Naive B cell (primary cell): Measurements from ENCODE around the gene SKAP2. TPM values are rescaled to one million over a fixed set of nuclear protein-coding genes. Genes with fewer than 3 reads are reported as not detected.
"Not testable (repeated sequence)": the region's sequence is repeated elsewhere in the genome, so short reads cannot be mapped to it uniquely, and the experiment has no call there.

Experiments
- ATAC-seq, 2 donors: fragments of 150-1000 bp; cut with Tn5 transposase; 2 replicates each; pipeline ENCODE4 v1.10.0; 2021; ENCODE audit warnings: low read depth in 2 of 2, mild to moderate bottlenecking in 2 of 2, moderate library complexity in 2 of 2
- DNase-seq: peaks from one replicate; pipeline ENCODE4 v3.0.0; 2022
- H3K27ac Mint-ChIP-seq, 6 donors: one replicate each; pipeline ENCODE4 v1.8.0; 2020 to 2022; ENCODE audit warnings: mild to moderate bottlenecking in 6 of 6, mixed read lengths in 6 of 6, moderate library complexity in 5 of 6, inconsistent platforms in 2 of 6
- H3K27me3 Mint-ChIP-seq, 3 donors: one replicate each; pipeline ENCODE4 v1.8.0; 2021 to 2022; ENCODE audit warnings: mixed read lengths in 3 of 3, mild to moderate bottlenecking in 1 of 3
- H3K36me3 Mint-ChIP-seq, 2 donors: one replicate each; pipeline ENCODE4 v1.8.0; 2020 to 2022; ENCODE audit warnings: mixed read lengths in 2 of 2, inconsistent platforms in 1 of 2, mild to moderate bottlenecking in 1 of 2
- H3K4me1 Mint-ChIP-seq, 3 donors: one replicate each; pipeline ENCODE4 v1.8.0; 2020 to 2022; ENCODE audit warnings: mixed read lengths in 3 of 3, inconsistent platforms in 1 of 3, mild to moderate bottlenecking in 1 of 3, moderate library complexity in 1 of 3
- H3K4me3 Mint-ChIP-seq, 8 donors: one replicate each; pipeline ENCODE4 v1.8.0; 2020 to 2022; ENCODE audit warnings: mild to moderate bottlenecking in 8 of 8, mixed read lengths in 8 of 8, moderate library complexity in 8 of 8, inconsistent platforms in 2 of 8
- H3K9me3 Mint-ChIP-seq, 7 donors: one replicate each; pipeline ENCODE4 v1.8.0; 2020 to 2022; ENCODE audit warnings: mixed read lengths in 7 of 7, mild to moderate bottlenecking in 5 of 7, inconsistent platforms in 2 of 7, moderate library complexity in 1 of 7
- polyA plus RNA-seq, 6 donors: library from polyadenylated mRNA; unstranded; fragments of 300-500 nt; fragmentation: Illumina TruSeq; gene quantifications; one replicate each; pipeline ENCODE4 v1.2.3, GENCODE V29; 2021; ENCODE audit warnings: low read depth in 6 of 6

Gene SKAP2
- polyA plus RNA-seq, 6 donors from 2014 or later = 122 to 192 (median 157) TPM

DNA sequence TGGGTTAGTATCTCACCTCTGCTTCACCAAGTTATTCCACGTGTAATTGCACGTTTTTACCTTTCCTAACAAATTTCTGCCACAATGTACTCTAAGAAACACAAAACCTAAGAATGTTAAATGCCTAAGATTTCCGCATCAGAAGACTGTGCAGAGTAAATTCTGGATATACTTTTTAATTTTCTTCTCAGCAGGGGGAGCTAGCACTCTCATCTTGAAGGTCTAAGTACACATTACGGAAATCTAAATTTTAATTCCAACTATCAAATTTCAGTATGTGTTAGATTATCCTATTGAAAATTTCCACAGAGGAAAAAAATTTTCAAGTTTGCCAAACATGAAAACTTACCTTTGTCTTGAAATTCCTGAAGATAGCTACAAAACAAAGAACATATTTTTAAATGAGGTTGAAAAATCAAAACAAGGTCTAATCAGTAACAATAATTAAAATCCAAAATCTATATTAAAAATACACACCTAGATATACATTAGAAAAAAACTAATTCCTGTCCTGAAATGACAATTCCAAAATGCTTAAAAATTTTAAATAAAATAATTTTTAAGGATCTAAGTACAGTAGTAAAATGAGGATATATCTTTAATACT lies 10.5 kb downstream of the SKAP2 start:
- DNase-seq = peak; percentile 37
- H3K4me3 Mint-ChIP-seq = no peak overlapping the region
- peaks cover 4 to 7% of the 10 kb centered on the region in 2 donors for H3K36me3 Mint-ChIP-seq
- no peak overlapping the region for H3K27ac Mint-ChIP-seq
- H3K9me3 Mint-ChIP-seq = no peaks in the 10 kb centered on the region
- H3K27me3 Mint-ChIP-seq = no peaks in the 10 kb centered on the region
- H3K4me1 Mint-ChIP-seq = peaks cover 23 to 26% (median 23%) of the 10 kb centered on the region in 3 donors
- ATAC-seq = peak; percentile 13 to 35

DNA sequence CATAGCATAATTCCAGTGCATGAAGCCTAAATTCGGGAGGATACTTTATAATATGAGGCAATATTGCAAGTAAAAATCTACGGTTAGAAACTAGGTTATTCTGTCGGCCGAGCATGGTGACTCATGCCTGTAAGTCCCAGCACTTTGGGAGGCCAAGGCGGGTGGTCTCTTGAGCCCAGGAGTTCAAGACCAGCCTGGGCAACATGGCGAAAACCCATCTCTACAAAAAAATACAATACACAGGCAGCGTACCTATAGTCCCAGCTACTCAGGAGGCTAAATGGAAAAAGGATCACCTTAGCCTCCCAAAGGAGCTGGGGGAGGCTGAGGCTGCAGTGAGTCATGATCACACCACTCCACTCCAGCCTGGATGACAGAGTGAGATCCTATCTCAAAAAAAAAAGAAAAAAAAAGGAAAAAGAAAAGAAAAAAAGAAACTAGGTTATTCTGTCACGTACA lies 14.2 kb downstream of the SKAP2 start:
- peaks cover 0 to 6% (median 4%) of the 10 kb centered on the region in 3 donors for H3K4me1 Mint-ChIP-seq
- DNase-seq (no peak), ATAC-seq (no peak)
- no peak overlapping the region for H3K4me3 Mint-ChIP-seq
- peaks cover 7 to 9% of the 10 kb centered on the region in 2 donors for H3K36me3 Mint-ChIP-seq
- H3K9me3 Mint-ChIP-seq = no peaks in the 10 kb centered on the region
- H3K27me3 Mint-ChIP-seq = no peaks in the 10 kb centered on the region
- no peak overlapping the region for H3K27ac Mint-ChIP-seq

- Mint-ChIP-seq H3K4me3 (no peak overlapping the region), H3K4me1 (peaks cover 0 to 3% (median 0%) of the 10 kb centered on the region in 3 donors), H3K27ac (no peak overlapping the region), H3K9me3 (no peaks in the 10 kb centered on the region), H3K36me3 (peaks cover 8 to 31% of the 10 kb centered on the region in 2 donors), H3K27me3 (no peaks in the 10 kb centered on the region)
- DNase-seq (no peak), ATAC-seq (no peak)
Observed at GRCh38 chr7:26843705-26844104, 20.7 kb downstream of the SKAP2 start.

GRCh38 chr7:26842897-26843296 lies 21.5 kb downstream of the SKAP2 start:
- H3K27ac Mint-ChIP-seq = no peak overlapping the region

GRCh38 chr7:26841003-26841739 lies 23.2 kb downstream of the SKAP2 start:
- Mint-ChIP-seq H3K4me3 (no peak overlapping the region), H3K4me1 (peaks cover 0 to 7% (median 0%) of the 10 kb centered on the region in 3 donors), H3K27me3 (no peaks in the 10 kb centered on the region), H3K36me3 (peaks cover 18 to 47% of the 10 kb centered on the region in 2 donors), H3K27ac (no peak overlapping the region), H3K9me3 (peaks cover 0 to 12% (median 8%) of the 10 kb centered on the region in 7 donors)
- DNase-seq = no peak
- no peak for ATAC-seq

More at GRCh38 chr7:26842897-26843296, 21.5 kb downstream of the SKAP2 start:
- H3K27me3 Mint-ChIP-seq = no peaks in the 10 kb centered on the region
- H3K4me1 Mint-ChIP-seq = peaks cover 0 to 7% (median 0%) of the 10 kb centered on the region in 3 donors
- DNase-seq (no peak), ATAC-seq (no peak)
- no peak overlapping the region for H3K4me3 Mint-ChIP-seq
- no peaks in the 10 kb centered on the region for H3K9me3 Mint-ChIP-seq
- peaks cover 16 to 36% of the 10 kb centered on the region in 2 donors for H3K36me3 Mint-ChIP-seq

DNA sequence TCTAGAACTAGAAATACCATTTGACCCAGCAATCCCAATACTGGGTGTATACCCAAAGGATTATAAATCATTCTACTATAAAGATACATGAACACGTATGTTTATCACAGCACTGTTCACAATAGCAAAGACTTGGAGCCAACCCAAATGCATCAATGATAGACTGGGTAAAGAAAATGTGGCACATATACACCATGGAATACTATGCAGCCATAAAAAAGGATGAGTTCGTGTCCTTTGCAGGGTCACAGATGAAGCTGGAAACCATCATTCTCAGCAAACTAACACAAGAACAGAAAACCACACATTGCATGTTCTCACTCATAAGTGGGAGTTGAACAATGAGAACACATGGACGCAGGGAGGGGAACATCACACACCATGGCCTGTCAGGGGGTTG lies 27.6 kb downstream of the SKAP2 start:
- H3K4me3 Mint-ChIP-seq, H3K27me3 Mint-ChIP-seq, H3K27ac Mint-ChIP-seq, DNase-seq, ATAC-seq: not testable (repeated sequence)
- peaks cover 0 to 26% (median 12%) of the 10 kb centered on the region in 7 donors for H3K9me3 Mint-ChIP-seq
- H3K4me1 Mint-ChIP-seq = peaks cover 6 to 23% (median 17%) of the 10 kb centered on the region in 3 donors
- H3K36me3 Mint-ChIP-seq = peaks cover 51 to 56% of the 10 kb centered on the region in 2 donors

GRCh38 chr7:26815426-26815825 lies 49.0 kb downstream of the SKAP2 start:
- Mint-ChIP-seq H3K4me3 (no peak overlapping the region), H3K27ac (no peak overlapping the region), H3K9me3 (peaks cover 0 to 2% (median 0%) of the 10 kb centered on the region in 7 donors), H3K36me3 (peaks cover 0 to 5% of the 10 kb centered on the region in 2 donors), H3K27me3 (no peaks in the 10 kb centered on the region), H3K4me1 (peaks cover 4 to 21% (median 8%) of the 10 kb centered on the region in 3 donors)
- ATAC-seq (no peak), DNase-seq (no peak)

DNA sequence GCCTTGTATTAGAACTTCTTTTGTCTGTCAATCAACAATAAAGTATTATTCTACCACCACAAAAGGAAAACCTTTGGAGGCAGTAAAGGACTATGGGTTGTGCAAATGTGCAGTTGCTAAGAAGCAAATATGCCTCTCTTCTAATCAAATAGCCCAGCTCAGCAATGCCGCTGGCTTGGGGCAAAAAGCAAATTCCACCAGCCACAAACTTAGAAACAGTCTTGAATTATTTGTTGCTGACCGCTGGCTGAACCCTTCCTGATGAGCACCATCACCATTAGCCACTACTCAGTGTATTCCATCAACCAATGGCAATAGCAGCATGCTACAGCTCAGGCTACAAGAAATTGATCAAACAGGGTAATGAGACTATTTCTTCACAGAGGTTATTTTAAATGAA lies 51.0 kb downstream of the SKAP2 start:
- Mint-ChIP-seq H3K4me3 (no peak overlapping the region), H3K9me3 (peaks cover 0 to 2% (median 0%) of the 10 kb centered on the region in 7 donors)
- no peak for DNase-seq

GRCh38 chr7:26794541-26794940 lies 69.8 kb downstream of the SKAP2 start:
- H3K9me3 Mint-ChIP-seq = peaks cover 0 to 9% (median 6%) of the 10 kb centered on the region in 7 donors
- no peaks in the 10 kb centered on the region for H3K27me3 Mint-ChIP-seq
- ATAC-seq (no peak), DNase-seq (no peak)
- H3K4me3 Mint-ChIP-seq = no peak overlapping the region
- peaks cover 9 to 17% of the 10 kb centered on the region in 2 donors for H3K36me3 Mint-ChIP-seq
- peaks cover 0 to 4% (median 4%) of the 10 kb centered on the region in 3 donors for H3K4me1 Mint-ChIP-seq
- no peak overlapping the region for H3K27ac Mint-ChIP-seq

More for the DNA sequence above, 51.0 kb downstream of the SKAP2 start:
- ATAC-seq = no peak
- Mint-ChIP-seq H3K4me1 (peaks cover 4 to 21% (median 9%) of the 10 kb centered on the region in 3 donors), H3K27ac (no peak overlapping the region), H3K27me3 (no peaks in the 10 kb centered on the region), H3K36me3 (peaks cover 0 to 10% of the 10 kb centered on the region in 2 donors)

DNA sequence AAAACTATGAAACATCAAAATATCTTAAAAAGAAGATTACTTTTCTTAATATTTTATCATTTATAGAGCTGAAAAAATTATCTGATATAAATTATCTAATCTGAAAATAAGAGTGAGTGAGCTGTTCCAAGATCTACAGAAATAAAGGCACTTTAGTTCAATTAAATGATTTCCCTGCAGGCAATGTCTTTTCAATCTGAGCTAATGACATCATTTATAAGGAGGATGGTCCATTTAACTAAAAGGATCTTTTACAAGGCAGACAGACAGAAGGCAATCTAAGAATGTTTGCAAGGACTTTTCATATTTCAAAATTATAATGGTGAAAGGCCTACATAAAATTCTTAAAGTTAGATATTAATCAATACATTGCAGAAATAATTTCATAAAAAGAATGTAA lies 71.8 kb downstream of the SKAP2 start:
- Mint-ChIP-seq H3K27ac (no peak overlapping the region), H3K9me3 (no peaks in the 10 kb centered on the region), H3K27me3 (no peaks in the 10 kb centered on the region), H3K36me3 (peaks cover 0 to under 1% of the 10 kb centered on the region in 2 donors), H3K4me3 (no peak overlapping the region), H3K4me1 (peaks cover 3 to 4% (median 3%) of the 10 kb centered on the region in 3 donors)
- no peak for DNase-seq
- ATAC-seq = no peak

DNA sequence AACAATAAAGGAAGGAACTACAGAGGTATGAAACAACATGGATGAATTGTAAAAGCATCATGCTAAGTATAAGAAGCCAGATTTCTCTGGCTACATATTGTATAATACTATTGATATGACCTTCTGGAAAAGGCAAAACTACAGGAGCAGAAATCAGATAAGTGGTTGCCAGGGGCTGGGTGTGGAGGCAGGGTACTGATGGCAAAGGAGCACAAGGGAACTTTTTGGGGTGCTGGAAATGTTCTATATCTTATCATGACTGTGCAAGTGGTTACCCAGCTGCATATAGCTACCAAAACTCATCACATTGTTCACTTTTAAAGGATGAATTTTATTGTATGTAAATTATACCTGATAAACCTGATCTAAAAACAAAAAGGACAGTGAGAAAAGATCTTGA lies 72.4 kb downstream of the SKAP2 start:
- no peaks in the 10 kb centered on the region for H3K36me3 Mint-ChIP-seq

DNA sequence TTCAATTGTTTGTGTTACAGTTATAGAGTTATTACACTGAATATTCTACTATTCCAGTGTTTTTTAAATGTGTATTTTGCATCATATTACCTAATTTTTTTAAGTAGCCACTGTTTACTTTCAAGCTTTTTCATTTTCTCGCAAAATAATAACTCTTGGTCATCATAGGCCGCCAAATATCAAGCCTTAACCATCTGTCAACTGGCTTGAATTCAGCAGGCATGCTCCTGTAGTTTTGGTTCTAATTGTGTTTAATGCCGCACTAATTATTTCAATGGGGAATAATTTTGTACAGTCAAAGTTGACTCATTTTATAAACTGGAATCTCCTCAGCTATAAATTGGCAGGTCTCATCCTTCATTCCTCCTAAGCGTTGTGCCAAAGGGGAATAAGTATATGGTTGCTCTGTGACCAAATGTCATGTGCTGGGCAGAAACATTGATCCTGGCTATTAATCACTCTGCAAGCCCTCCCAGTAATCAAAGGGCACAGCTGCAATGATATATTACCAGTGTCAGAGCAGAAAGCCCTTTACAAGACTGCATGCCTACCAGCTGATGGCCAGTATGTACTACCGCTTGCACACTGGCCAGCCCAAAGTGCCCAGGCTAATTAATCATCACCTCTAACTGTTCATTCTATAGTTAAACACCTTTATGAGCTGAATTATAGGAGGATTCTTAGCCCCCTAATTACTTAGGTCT lies 74.8 kb downstream of the SKAP2 start:
- Mint-ChIP-seq H3K27me3 (no peaks in the 10 kb centered on the region), H3K4me3 (no peak overlapping the region), H3K36me3 (peaks cover 0 to 3% of the 10 kb centered on the region in 2 donors), H3K27ac (no peak overlapping the region), H3K9me3 (no peaks in the 10 kb centered on the region), H3K4me1 (peaks cover 4 to 13% (median 6%) of the 10 kb centered on the region in 3 donors)
- DNase-seq = no peak
- no peak for ATAC-seq

More for the DNA sequence above, 72.4 kb downstream of the SKAP2 start:
- Mint-ChIP-seq H3K4me3 (peak overlapping the region in 1 of 8 donors; percentile 29), H3K27me3 (no peaks in the 10 kb centered on the region), H3K4me1 (peaks cover 3 to 7% (median 4%) of the 10 kb centered on the region in 3 donors), H3K27ac (no peak overlapping the region), H3K9me3 (no peaks in the 10 kb centered on the region)
- DNase-seq (no peak), ATAC-seq (no peak)

DNA sequence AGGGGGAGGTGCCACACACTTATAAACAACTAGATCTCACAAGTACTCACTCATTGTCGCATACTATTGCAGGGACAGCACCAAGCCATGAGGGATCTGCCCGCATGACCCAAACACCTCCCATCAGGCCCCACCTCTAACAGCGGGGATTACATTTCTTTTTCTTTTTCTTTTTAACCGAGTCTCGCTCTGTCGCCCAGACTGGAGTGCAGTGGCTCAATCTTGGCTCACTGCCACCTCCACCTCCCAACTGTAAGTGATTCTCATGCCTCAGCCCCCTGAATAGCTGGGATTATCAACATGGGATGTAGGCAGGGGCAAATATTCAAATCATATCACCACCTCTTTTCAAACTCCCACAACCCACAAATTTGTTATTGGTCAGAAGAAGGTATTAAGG lies 76.7 kb downstream of the SKAP2 start:
- Mint-ChIP-seq H3K27me3 (no peaks in the 10 kb centered on the region), H3K4me1 (peaks cover 4 to 13% (median 6%) of the 10 kb centered on the region in 3 donors), H3K36me3 (peaks cover 8 to 20% of the 10 kb centered on the region in 2 donors), H3K9me3 (peaks cover 0 to 3% (median 0%) of the 10 kb centered on the region in 7 donors), H3K27ac (no peak overlapping the region), H3K4me3 (no peak overlapping the region)
- ATAC-seq (no peak), DNase-seq (no peak)
